K562 (cell line): Measurements from ENCODE around the gene SPINT2. TPM values are rescaled to one million over a fixed set of nuclear protein-coding genes. Genes with fewer than 3 reads are reported as not detected.

Source experiments
- BDP1 ChIP-seq: IDR thresholded peaks from 3 replicates; pipeline ENCODE4 v1.6.1; 2011; ENCODE audit not compliant: insufficient read length, insufficient read depth
- DEAF1 ChIP-seq: fragments of 450-650 bp; formaldehyde crosslinking; IDR thresholded peaks from 2 replicates; pipeline ENCODE4 v1.4.0; 2020; ENCODE audit warnings: mild to moderate bottlenecking, moderate library complexity
- EWSR1 ChIP-seq: fragments of 450-650 bp; IDR thresholded peaks from 2 replicates; pipeline ENCODE4 v1.6.1; 2018; ENCODE audit warnings: borderline replicate concordance, mild to moderate bottlenecking, low read depth, moderate library complexity; ENCODE audit not compliant: partially characterized antibody
- GABPA ChIP-seq: fragments of 200-800 bp; sonication (Bioruptor generic); conservative IDR thresholded peaks from 2 replicates; pipeline ENCODE4 v1.6.1; 2016; ENCODE audit warnings: low read depth, missing genetic modification characterization, missing compliant biosample characterization
- HNRNPUL1 ChIP-seq: fragments of 200-400 bp; formaldehyde crosslinking; IDR thresholded peaks from 2 replicates; pipeline ENCODE4 v1.6.1; 2017; ENCODE audit warnings: low read length
- POLR2AphosphoS5 ChIP-seq: IDR thresholded peaks from 2 replicates; pipeline ENCODE4 v1.6.1; 2011; ENCODE audit warnings: mild to moderate bottlenecking, low read depth, low read length, moderate library complexity; ENCODE audit not compliant: control insufficient read depth, insufficient read depth
- POLR2B ChIP-seq: fragments of 450-650 bp; IDR thresholded peaks from 2 replicates; pipeline ENCODE4 v1.6.1; 2018; ENCODE audit warnings: low read depth; ENCODE audit not compliant: partially characterized antibody
- REST ChIP-seq, 2 experiments: fragments of 450-650 bp; formaldehyde crosslinking in 1 of 2; IDR thresholded peaks; 2 replicates each; pipeline versions ENCODE4 v1.4.0 to v1.6.1; 2014 to 2020; ENCODE audit warnings: mild to moderate bottlenecking in 2 of 2, borderline replicate concordance in 1 of 2, low read depth in 1 of 2
- RFX5 ChIP-seq: IDR thresholded peaks from 2 replicates; pipeline ENCODE4 v1.6.1; 2011; ENCODE audit warnings: low read depth, mild to moderate bottlenecking, improper control_type of control experiment, low read length
- STAT6 ChIP-seq: sonication (generic); formaldehyde crosslinking; IDR thresholded peaks from 2 replicates; pipeline ENCODE4 v1.8.1; 2023; ENCODE audit warnings: mild to moderate bottlenecking, missing genetic modification reagents
- TRIM28 ChIP-seq: fragments of 450-650 bp; IDR thresholded peaks from 2 replicates; pipeline ENCODE4 v1.6.1; 2017
- ZBTB2 ChIP-seq: fragments of 450-650 bp; IDR thresholded peaks from 2 replicates; pipeline ENCODE4 v1.6.1; 2016; ENCODE audit warnings: antibody characterized with exemption
- ZFP36 ChIP-seq: fragments of 150-350 bp; IDR thresholded peaks from 2 replicates; pipeline ENCODE4 v1.6.1; 2018; ENCODE audit warnings: low read length, low read depth; ENCODE audit not compliant: partially characterized antibody
- ZNF707 ChIP-seq: fragments of 250-450 bp; sonication (Bioruptor Pico); conservative IDR thresholded peaks from 2 replicates; pipeline ENCODE4 v1.8.0; 2022; ENCODE audit warnings: inconsistent platforms, mild to moderate bottlenecking, moderate library complexity
- polyA plus RNA-seq, 8 experiments: library from polyadenylated mRNA; depleted of rRNA in 4 of 8; stranded (reverse) in 5 of 8; unstranded in 3 of 8; fragments of >200 nt; fragmentation: Nextera tagmentation in 2 of 8; fragmentation: Illumina TruSeq in 1 of 8; extraction: Ambion mirVana in 2 of 8; extraction: Trizol in 1 of 8; gene quantifications; 2 replicates each; pipeline versions ENCODE4 v1.2.1 to v1.2.3, GENCODE V29; 2011 to 2014; ENCODE audit warnings: inconsistent platforms in 1 of 8, missing spikeins in 1 of 8
- total RNA-seq, 7 experiments: library from RNA; depleted of rRNA in 6 of 7; stranded (reverse); fragments of >200 nt in 6 of 7; fragmentation: Illumina TruSeq in 2 of 7; extraction: Trizol in 2 of 7; gene quantifications; 2 replicates each; pipeline versions ENCODE4 v1.2.1 to v1.2.3, GENCODE V29; 2011 to 2021; ENCODE audit warnings: low replicate concordance in 1 of 7

Gene SPINT2
- total and polyA plus RNA-seq, 9 of the 15 experiments (the other 6 are each of a cell fraction or from before 2014, with no cell fraction given) = 0.65 to 4.5 (median 3.4) TPM

DNA sequence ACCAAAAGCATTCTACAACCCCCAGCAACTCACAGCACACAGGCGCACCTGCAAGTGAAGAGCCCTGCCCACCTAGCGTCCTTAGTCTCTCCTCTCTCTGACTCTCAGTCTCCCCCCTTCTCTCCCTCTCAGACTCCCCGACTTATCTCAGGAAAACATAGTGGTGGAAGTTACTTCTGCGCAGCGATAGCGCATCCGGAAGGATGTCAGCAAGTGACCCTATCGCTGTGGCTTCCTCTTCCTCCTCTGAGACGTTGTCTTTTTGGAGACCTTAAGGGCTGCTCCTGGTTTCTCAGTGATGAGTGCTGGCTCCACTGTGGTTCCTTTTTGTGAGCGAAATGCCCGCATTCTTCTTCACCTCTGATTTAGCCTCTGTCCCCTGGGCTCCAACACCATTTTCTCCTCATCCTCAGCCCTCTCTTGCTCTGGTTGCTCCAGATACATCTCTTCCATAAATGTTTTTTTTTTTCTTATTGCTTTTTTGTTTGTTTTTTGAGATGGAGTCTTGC, 52.8 kb downstream of the SPINT2 start (continued):
- TF ChIP-seq REST (IDR thresholded peaks at IDR 0.05; ENCODE audit: borderline replicate concordance) = peak; percentile 21; the same call in 1 of the 2 replicates
- TF ChIP-seq REST (CRISPR knock-in tag; IDR thresholded peaks at IDR 0.05; ENCODE audit: low read depth) = 0 out of 2 replicates have a peak, but pooled peaks have one; percentile 19
- peak; percentile 78 for TF ChIP-seq POLR2B
- no peak for TF ChIP-seq DEAF1
- peak; percentile 97 for TF ChIP-seq POLR2AphosphoS5
- TF ChIP-seq ZBTB2 = peak; percentile 80; the same call in 1 of the 2 replicates
- no peak for TF ChIP-seq BDP1
- TF ChIP-seq EWSR1 = no peak
- TF ChIP-seq STAT6 = no peak
- TF ChIP-seq TRIM28 = peak; percentile 85
- peak; percentile 56 for TF ChIP-seq ZFP36
- no peak for TF ChIP-seq HNRNPUL1
- no peak for TF ChIP-seq RFX5
- TF ChIP-seq GABPA = peak; percentile 87
- no peak for TF ChIP-seq ZNF707 (CRISPR knock-in tag)
